ENCODE measurements around the gene C1orf226.

DNA sequence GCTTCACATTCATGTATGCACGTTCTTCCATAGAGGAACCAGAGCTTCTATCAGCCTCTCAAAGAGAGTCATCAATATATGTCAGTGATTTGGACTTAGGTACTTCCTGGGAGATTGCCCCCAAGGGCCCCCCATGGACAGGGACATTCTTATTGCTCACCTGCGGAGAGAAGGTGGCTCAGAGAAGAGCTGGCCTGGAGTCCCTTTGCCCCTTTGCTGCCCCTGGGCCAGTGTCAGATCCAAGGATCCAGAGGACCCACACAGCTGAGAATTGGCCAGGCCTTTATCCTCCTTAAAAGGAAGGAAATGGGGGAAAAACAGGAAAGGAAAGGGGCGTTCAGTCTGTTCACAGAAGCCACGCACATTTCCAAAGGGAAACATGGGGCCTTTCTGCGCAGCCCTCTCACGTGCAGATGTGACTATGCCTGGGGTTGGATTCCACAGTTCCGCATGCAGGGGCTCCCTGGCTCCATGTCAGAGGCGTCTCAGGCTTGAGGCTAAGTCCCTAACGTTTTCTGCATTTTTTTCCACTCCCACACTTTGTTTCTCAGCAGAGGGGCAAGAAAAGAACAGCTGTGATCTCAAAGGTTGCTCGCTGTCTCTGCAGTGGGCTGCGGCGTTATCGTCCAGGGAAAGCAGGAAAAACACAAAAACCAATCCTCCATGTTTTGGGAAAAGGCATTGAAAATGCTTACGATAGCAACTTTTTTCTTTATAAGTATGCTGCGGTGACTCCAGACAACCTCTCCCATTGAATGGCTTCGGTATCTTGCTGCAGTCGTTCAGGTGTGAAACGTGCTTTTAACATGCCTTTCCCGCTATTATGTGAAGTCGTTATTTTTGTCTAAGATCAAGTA, 5.9 kb downstream of the C1orf226 start:
- TF ChIP-seq POLR2AphosphoS5 (IDR thresholded peaks at IDR 0.05; ENCODE audit: borderline replicate concordance, low read depth, low read length) = no peak
- TF ChIP-seq EZH2 (IDR thresholded peaks at IDR 0.05) = no peak
- no peak for TF ChIP-seq FOXP2 (optimal IDR thresholded peaks at IDR 0.05; ENCODE audit: control extremely low read depth, extremely low read length, insufficient read depth)

All from SK-N-MC (cell line).